Smooth muscle cell of the coronary artery (primary cell): ENCODE measurements around the gene ABHD5. TPM values are rescaled to one million over a fixed set of nuclear protein-coding genes. Genes with fewer than 3 reads are reported as not detected.

Experiments used
- total RNA-seq: library from RNA; depleted of rRNA; stranded (reverse); fragments of >200 nt; gene quantifications from 2 replicates; pipeline ENCODE4 v1.2.3, GENCODE V29; 2014; ENCODE audit warnings: low replicate concordance

Gene ABHD5
- total RNA-seq: 18.0 and 38.4 TPM in 2 replicates

GRCh38 chr3:43690400-43691119 is at the start of gene ABHD5:
Gene ABHD5, plus strand, starts transcription at chr3:43690938. Its CDS starts 55 bp downstream, at chr3:43690993.

Other genes starting within 250 kb of the ABHD5 start
- 26.6 and 32.9 TPM in 2 replicates for gene ANO10, start 68.9 kb upstream of the ABHD5 start, total RNA-seq